Stimulated activated memory B cell treated with anti-CD40 and anti-IgM and Interleukin-4, amounts not matched to agents 10 μg/mL and 1 μg/mL and 100 μg/mL, for 72 hours (primary cell): ENCODE measurements around the gene MIER1.
"Not testable (repeated sequence)": the region's sequence is repeated elsewhere in the genome, so short reads cannot be mapped to it uniquely, and the experiment has no call there.

ENCODE experiments used
- ATAC-seq: fragments of 150-1000 bp; cut with Tn5 transposase; 2 replicates; pipeline ENCODE4 v1.10.0; 2021
- H3K27ac Mint-ChIP-seq: one replicate; pipeline ENCODE4 v1.8.0; 2022; ENCODE audit warnings: mild to moderate bottlenecking, mixed read lengths
- H3K27me3 Mint-ChIP-seq: one replicate; pipeline ENCODE4 v1.8.0; 2022; ENCODE audit warnings: mixed read lengths
- H3K36me3 Mint-ChIP-seq: one replicate; pipeline ENCODE4 v1.8.0; 2022; ENCODE audit warnings: mixed read lengths
- H3K4me1 Mint-ChIP-seq: one replicate; pipeline ENCODE4 v1.8.0; 2022; ENCODE audit warnings: mixed read lengths
- H3K4me3 Mint-ChIP-seq: one replicate; pipeline ENCODE4 v1.8.0; 2022; ENCODE audit warnings: mild to moderate bottlenecking, moderate library complexity, mixed read lengths
- H3K9me3 Mint-ChIP-seq: one replicate; pipeline ENCODE4 v1.8.0; 2022; ENCODE audit warnings: mixed read lengths

The MIER1 gene

DNA sequence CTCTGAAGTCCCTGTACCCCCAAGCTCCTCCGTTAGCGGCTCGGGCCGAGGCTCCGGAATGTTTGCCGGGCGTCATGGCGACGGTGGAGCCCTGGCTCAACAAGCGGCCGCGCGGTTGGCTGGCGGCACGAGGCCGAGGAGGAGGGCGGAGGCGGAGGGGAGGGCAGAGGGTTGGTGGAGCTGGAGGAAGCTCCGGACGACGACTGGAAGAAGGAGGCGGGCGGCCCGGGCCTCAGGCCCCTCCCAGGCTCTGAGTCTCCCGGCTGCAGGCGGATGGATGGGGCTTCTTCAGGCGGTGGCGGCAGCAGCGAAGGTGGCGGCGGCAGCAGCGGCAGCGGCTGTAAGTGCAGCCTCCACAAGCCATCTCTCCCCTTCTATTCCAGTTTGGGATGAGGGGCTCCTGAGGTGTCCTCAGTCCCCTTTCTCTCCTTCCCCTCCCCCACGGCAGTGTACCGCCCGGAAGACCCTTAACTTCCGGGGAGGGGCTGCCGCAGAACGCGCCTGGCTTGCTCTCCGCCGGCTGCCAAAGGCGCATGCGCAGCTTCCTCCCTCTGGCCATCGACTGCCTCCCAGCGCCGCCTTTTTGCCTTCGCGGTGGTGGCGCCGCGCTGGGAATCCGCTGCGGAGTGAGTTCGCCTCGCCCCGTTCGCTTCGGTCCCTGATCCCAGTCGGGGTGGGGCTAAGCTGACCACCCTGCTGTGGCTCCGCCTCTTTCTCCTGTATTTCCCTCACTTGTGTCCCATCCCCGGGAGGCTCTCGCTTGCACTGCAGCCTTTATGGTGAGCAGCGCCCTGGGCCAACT lies at the start of gene MIER1, which contains the start of gene DNAI4:
TSS of gene MIER1 (plus strand) at position 235 of the 802 bp plus-strand sequence. CDS start at position 274, 39 bp downstream.
TSS of gene DNAI4 (minus strand) at position 101 of the 802 bp plus-strand sequence. CDS start at position 76, 25 bp downstream.
- ATAC-seq: peak; percentile 98
- peaks cover 31% of the 10 kb centered on the region for H3K4me1 Mint-ChIP-seq
- no peaks in the 10 kb centered on the region for H3K9me3 Mint-ChIP-seq
- H3K4me3 Mint-ChIP-seq: peak within 1 kb of the TSS; percentile 90
- H3K27me3 Mint-ChIP-seq: no peaks in the 10 kb centered on the region
- peaks cover 5% of the 10 kb centered on the region for H3K36me3 Mint-ChIP-seq
- H3K27ac Mint-ChIP-seq: peak within 1 kb of the TSS; percentile 85

DNA sequence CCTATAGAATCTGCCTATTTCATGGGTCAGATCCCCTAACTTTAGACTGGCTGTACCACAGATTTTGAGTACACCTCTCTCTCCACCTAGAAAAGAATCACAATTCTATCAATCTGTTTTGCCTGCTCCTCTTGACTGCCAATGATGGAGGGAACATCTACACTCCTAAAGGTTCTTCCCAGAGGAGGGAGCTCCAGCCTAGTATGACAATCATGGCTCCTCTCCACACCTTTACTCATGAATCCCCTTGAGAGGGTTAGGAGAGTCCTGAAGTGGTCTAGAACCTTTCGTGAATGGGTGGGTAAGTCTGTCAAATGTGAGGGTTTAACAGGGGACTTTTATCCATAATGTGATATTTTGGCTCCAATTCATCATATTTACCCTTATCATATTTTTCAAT lies 48.1 kb upstream of the MIER1 start:
- H3K36me3 Mint-ChIP-seq: no peaks in the 10 kb centered on the region
- ATAC-seq: no peak
- H3K4me1 Mint-ChIP-seq: no peaks in the 10 kb centered on the region
- H3K9me3 Mint-ChIP-seq: peaks cover 8% of the 10 kb centered on the region
- H3K4me3 Mint-ChIP-seq: no peak overlapping the region
- H3K27me3 Mint-ChIP-seq: no peaks in the 10 kb centered on the region
- no peak overlapping the region for H3K27ac Mint-ChIP-seq

DNA sequence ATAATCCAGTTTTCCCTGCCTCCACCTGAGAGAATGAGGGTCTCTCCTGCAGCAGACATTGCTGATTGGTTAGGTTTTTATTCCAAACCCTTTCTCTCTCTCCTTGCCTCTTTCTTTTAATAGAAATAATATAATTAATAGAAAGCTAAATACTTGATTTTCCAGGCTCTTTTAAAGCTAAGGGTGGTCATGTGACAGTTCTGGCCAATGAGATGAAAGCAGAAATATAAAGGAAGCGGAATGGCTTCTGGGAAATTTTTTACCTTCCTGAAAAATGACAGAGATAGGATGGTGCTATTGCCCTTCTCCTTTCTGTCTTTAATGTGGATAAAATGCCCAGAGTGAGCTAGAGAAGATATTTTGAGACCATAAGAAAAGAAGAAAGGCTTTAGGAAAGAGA lies 35.8 kb upstream of the MIER1 start:
- Mint-ChIP-seq H3K4me1 (no peaks in the 10 kb centered on the region), H3K27me3 (no peaks in the 10 kb centered on the region), H3K27ac (no peak overlapping the region), H3K4me3 (no peak overlapping the region), H3K36me3 (no peaks in the 10 kb centered on the region), H3K9me3 (peaks cover 5% of the 10 kb centered on the region)
- no peak for ATAC-seq

DNA sequence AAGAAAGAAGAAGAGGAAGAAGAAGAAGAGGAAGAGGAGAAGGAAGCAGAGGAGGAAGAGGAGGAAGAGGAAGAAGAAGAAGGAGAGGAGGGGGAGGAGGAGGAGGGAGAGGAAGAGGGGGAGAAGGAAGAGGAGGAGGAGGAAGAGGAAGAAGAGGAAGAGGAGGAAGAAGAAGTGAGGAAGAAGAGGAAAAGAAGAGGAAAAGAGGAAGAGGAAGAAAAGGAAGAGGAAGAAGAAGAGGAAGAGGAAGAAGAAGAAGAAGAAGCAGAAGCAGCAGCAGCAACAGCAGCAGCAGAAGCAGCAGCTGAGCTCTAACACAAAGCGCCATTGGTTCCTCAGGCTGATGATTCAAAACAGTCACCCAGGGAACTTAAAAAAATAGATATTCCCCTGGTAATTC lies 34.2 kb upstream of the MIER1 start:
- Mint-ChIP-seq H3K36me3 (no peaks in the 10 kb centered on the region), H3K27ac (no peak overlapping the region), H3K4me3 (no peak overlapping the region), H3K27me3 (no peaks in the 10 kb centered on the region), H3K4me1 (no peaks in the 10 kb centered on the region), H3K9me3 (peaks cover 5% of the 10 kb centered on the region)
- no peak for ATAC-seq

DNA sequence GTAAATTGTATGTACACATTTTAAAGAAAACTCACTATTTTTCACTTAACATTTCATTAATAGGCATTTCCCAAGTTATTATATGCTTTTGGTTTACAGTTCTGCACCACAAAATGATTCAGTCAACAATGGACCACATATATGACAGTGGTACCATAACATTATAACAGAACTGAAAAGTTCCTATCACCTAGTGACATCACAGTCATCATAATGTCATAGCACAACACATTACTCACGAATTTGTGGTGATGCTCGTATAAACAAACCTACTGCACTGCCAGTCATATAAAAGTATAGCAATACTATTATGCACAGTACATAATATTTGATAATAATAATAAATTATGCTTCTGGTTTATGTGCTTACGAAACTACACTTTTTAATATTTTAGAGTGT lies 31.1 kb upstream of the MIER1 start:
- H3K27me3 Mint-ChIP-seq: peaks cover 11% of the 10 kb centered on the region
- peaks cover 5% of the 10 kb centered on the region for H3K9me3 Mint-ChIP-seq
- H3K4me3 Mint-ChIP-seq: no peak overlapping the region
- H3K4me1 Mint-ChIP-seq: no peaks in the 10 kb centered on the region
- ATAC-seq: no peak
- H3K36me3 Mint-ChIP-seq: no peaks in the 10 kb centered on the region
- no peak overlapping the region for H3K27ac Mint-ChIP-seq

DNA sequence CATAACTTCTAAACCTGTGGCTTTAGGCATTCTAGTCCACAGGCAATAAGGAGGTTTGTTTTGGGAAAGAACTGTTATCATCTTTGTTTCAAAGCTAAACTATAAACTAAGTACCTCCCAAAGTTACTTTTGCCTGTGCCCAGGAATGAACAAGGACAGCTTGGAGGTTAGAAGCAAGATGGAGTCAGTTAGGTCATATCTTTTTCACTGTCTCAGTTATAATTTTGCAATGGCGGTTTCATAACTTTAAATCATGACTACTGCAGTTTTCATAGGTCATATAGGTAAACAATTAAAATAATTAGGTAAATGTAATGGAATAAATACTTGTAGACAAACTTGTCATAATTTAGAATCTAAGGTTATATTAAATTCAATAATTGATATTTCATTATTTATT lies 9.6 kb upstream of the MIER1 start:
- H3K27me3 Mint-ChIP-seq, H3K27ac Mint-ChIP-seq, H3K4me3 Mint-ChIP-seq, H3K9me3 Mint-ChIP-seq, ATAC-seq, H3K4me1 Mint-ChIP-seq: not testable (repeated sequence)
- peaks cover 18% of the 10 kb centered on the region for H3K36me3 Mint-ChIP-seq

DNA sequence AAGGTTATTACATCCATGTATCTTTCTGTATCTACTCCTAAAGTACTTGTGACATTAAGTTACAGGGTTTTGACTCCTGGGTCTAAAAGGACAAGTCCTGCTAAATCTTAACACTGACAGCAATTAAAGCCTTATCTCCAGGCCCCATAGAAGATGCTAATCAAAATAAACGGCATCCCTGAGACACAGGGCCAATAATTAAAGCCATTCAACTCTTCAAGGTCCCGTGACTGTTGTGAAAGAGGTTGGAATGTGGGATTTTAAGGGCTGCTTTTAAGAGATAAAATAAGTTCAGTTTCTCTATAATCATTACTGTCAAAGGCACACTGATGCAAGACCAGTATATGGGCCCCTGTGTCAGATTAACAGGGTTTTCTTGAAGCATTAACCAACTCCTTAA lies 8.5 kb upstream of the MIER1 start:
- H3K4me1 Mint-ChIP-seq: peaks cover 6% of the 10 kb centered on the region
- no peak overlapping the region for H3K27ac Mint-ChIP-seq
- no peak overlapping the region for H3K4me3 Mint-ChIP-seq
- H3K36me3 Mint-ChIP-seq: peaks cover 23% of the 10 kb centered on the region
- no peaks in the 10 kb centered on the region for H3K9me3 Mint-ChIP-seq
- H3K27me3 Mint-ChIP-seq: no peaks in the 10 kb centered on the region
- ATAC-seq: no peak

DNA sequence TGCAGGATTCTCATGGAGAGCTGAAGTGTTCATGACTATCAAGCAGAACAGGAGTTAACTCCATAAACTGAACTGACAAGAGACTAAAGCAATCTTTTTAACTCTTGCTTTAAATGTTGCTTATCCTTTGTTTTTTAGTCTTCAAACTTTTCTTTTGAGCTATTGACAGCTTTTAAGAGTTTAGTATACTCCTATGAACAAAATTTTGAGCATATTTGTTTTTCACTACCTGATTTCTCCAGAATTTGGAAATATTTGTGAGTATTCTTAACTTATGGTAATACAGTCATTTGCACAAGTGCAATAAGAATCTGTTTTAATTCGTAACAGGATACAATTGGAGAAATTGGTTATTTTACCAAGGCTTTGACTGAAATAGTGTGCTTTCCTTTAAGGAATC lies 7.3 kb upstream of the MIER1 start:
- Mint-ChIP-seq H3K36me3 (peaks cover 23% of the 10 kb centered on the region), H3K4me3 (no peak overlapping the region), H3K9me3 (no peaks in the 10 kb centered on the region), H3K4me1 (peaks cover 10% of the 10 kb centered on the region), H3K27ac (no peak overlapping the region), H3K27me3 (no peaks in the 10 kb centered on the region)
- no peak for ATAC-seq

DNA sequence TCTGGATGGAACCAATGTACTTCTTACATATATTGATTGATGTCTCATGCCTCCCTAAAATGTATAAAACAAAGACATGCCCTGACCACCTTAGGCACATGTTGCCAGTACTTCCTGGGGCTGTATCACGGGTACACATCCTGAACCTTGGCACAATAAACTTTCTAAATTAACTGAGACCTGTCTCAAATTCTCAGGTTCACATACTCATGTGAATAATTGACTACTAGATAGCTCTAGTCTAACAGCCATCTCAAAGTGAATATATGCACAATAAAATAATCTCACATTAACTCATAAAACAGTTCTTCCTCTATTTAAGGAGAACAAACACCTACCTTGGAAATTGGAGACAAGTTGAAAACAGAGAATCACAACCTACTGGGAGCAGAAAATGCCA lies 5.7 kb upstream of the MIER1 start:
- H3K9me3 Mint-ChIP-seq: no peaks in the 10 kb centered on the region
- H3K27ac Mint-ChIP-seq: no peak overlapping the region
- no peak overlapping the region for H3K4me3 Mint-ChIP-seq
- no peak for ATAC-seq
- no peaks in the 10 kb centered on the region for H3K27me3 Mint-ChIP-seq
- H3K4me1 Mint-ChIP-seq: peaks cover 20% of the 10 kb centered on the region
- H3K36me3 Mint-ChIP-seq: peaks cover 23% of the 10 kb centered on the region

DNA sequence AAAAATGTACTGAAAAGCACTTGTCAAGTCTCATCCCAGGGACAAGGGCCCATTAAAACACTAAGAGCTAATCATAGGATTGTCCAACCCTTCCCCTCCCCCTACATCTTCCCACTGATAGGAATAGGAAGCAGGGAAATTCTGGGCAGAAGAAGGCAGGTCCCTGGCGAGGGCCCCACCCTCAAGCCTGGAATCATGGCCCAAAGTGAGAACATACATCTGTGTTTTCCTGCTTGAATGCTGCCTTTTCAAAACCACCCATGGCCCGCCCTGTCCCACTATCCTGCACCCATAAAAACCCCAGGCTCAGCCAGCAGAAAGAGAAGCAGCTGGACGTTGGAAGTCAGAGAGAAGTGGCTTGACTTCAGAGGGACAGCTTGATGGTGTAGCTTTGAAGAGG lies 5.0 kb upstream of the MIER1 start:
- no peak for ATAC-seq
- no peaks in the 10 kb centered on the region for H3K9me3 Mint-ChIP-seq
- no peak overlapping the region for H3K4me3 Mint-ChIP-seq
- peaks cover 23% of the 10 kb centered on the region for H3K36me3 Mint-ChIP-seq
- H3K4me1 Mint-ChIP-seq: peaks cover 20% of the 10 kb centered on the region
- H3K27ac Mint-ChIP-seq: no peak overlapping the region
- no peaks in the 10 kb centered on the region for H3K27me3 Mint-ChIP-seq

DNA sequence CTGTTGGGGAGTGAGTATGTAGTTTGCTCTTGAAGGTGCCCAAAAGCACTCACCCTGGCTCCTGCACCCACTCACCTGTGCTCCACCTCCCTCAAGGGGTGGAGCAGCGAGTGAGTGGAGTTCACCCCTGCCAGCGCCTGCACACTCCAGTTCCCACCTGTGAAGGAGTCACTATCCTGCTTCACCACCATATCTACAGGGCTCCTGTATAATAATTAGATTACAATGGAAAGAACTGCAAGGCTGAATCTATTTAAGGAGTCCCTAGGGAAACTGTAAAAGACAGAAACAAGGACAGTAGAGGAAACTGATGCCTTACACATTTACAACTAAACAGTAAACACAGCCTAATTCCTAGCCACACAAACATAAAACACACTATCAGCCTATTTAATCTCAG lies 4.2 kb upstream of the MIER1 start:
- H3K27ac Mint-ChIP-seq: no peak overlapping the region
- H3K4me1 Mint-ChIP-seq: peaks cover 20% of the 10 kb centered on the region
- no peaks in the 10 kb centered on the region for H3K27me3 Mint-ChIP-seq

DNA sequence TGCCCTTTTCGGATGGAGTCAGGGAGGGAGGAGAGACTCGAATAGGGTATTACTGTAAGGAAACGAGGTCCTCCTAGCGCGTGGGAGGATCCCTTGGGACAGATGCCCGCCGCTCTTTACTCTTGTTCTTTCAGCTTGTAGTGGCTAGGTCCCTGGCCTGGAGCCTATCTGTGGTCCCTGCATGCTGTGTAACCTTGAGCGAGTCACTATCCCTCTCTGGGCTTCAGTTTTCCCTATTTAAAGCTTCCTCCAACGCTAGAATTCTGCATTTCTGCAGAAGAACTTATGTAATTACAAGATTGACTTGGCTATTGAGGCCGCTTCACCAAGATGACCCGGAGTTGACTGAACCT lies 744 bp downstream of the MIER1 start:
- peaks cover 32% of the 10 kb centered on the region for H3K4me1 Mint-ChIP-seq
- peak overlapping the region; percentile 85 for H3K27ac Mint-ChIP-seq
- no peaks in the 10 kb centered on the region for H3K27me3 Mint-ChIP-seq

More for the DNA sequence above, 4.2 kb upstream of the MIER1 start:
- H3K9me3 Mint-ChIP-seq: no peaks in the 10 kb centered on the region
- no peak for ATAC-seq
- H3K4me3 Mint-ChIP-seq: no peak overlapping the region
- peaks cover 23% of the 10 kb centered on the region for H3K36me3 Mint-ChIP-seq

DNA sequence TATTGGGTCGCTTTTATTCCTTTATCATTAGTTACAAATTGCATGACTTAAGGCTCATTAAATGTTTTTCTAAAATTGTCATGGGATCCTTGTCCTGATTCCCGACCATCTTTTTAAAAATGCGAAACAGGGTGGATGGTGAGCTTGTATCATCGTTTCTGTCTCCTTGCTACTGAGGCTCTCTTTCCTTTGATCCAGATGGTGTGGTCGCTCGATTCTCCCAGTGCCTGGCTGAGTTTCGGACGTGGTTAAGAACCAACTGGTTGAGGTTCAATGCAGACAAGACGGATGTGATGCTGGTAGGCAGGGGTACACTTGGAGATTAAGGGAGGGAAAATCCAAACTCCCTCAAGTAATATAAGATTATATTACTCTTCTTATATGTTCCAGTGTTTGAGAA lies 1.2 kb downstream of the MIER1 start:
- no peaks in the 10 kb centered on the region for H3K9me3 Mint-ChIP-seq

More for the DNA sequence above, 744 bp downstream of the MIER1 start:
- H3K4me3 Mint-ChIP-seq: peak overlapping the region; percentile 90
- peaks cover 5% of the 10 kb centered on the region for H3K36me3 Mint-ChIP-seq
- no peaks in the 10 kb centered on the region for H3K9me3 Mint-ChIP-seq
- ATAC-seq: no peak

DNA sequence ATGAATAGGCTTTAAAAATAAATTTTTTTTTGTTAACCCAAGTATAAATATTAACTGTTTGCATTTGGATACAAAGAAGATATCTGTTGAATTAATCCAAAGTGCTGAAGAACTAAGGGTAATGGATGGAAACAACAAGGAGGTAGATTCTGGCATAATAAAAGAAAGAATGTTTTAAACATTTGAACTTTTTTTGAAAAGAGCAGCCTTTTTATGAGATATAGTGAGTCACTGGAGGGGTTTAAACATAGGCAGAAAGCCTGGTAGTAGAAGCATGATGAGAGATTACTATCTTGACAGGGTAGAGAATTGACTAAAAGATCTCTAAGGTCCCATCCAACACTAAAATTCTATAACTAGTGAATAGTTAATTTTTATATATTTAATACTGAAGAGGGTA lies 2.7 kb downstream of the MIER1 start:
- H3K27me3 Mint-ChIP-seq: no peaks in the 10 kb centered on the region
- H3K4me1 Mint-ChIP-seq: peaks cover 39% of the 10 kb centered on the region
- no peaks in the 10 kb centered on the region for H3K9me3 Mint-ChIP-seq
- H3K4me3 Mint-ChIP-seq: no peak overlapping the region
- no peak for ATAC-seq
- H3K27ac Mint-ChIP-seq: no peak overlapping the region
- H3K36me3 Mint-ChIP-seq: no peaks in the 10 kb centered on the region

More for the DNA sequence above, 1.2 kb downstream of the MIER1 start:
- Mint-ChIP-seq H3K4me1 (peaks cover 31% of the 10 kb centered on the region), H3K36me3 (peaks cover 3% of the 10 kb centered on the region), H3K27me3 (no peaks in the 10 kb centered on the region), H3K4me3 (peak overlapping the region; percentile 90), H3K27ac (peak overlapping the region; percentile 85)
- ATAC-seq: no peak

DNA sequence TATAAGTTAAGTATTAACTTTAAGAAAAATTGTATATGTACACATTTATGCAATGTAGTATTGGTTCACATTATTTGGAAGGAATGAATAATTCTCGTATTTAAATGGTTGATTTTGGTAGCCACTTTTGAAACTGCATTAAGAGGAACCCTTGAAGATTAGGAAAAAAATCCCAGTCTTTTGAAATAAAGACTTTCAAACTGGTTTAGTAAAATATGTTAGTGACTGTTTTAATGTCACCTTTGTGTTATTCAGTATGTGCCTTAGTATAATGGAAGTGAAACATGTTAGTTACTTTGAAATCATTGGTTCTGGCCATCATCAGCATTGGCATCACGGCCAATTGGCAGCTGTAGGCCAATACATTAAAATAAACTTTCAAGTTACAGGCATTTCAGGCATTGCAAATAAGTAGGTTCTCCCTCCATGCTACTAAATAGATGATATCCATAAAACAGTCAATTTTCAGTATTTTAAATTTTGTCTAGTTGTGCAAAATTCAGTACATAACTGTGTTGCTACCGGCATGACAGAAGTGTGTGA lies 4.4 kb downstream of the MIER1 start:
- peak overlapping the region; percentile 92 for H3K27ac Mint-ChIP-seq
- no peaks in the 10 kb centered on the region for H3K36me3 Mint-ChIP-seq
- ATAC-seq: no peak
- peaks cover 46% of the 10 kb centered on the region for H3K4me1 Mint-ChIP-seq
- H3K4me3 Mint-ChIP-seq: peak overlapping the region; percentile 90
- no peaks in the 10 kb centered on the region for H3K9me3 Mint-ChIP-seq
- H3K27me3 Mint-ChIP-seq: no peaks in the 10 kb centered on the region

DNA sequence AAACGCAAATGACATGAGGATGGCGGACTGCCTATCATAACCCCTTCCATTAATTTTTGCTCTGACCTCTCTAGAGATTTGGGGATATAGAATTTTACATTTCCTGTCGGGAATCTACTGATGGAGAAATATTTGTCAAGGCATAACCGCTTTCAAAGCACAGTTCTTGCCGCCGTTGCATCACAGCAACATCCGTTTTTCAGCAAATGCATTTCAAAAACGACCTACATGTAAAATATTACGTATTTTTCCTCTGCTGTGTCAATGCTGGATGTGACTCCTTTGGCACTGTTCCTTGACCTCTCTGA lies 4.9 kb downstream of the MIER1 start:
- Mint-ChIP-seq H3K36me3 (no peaks in the 10 kb centered on the region), H3K27ac (peak overlapping the region; percentile 92), H3K27me3 (no peaks in the 10 kb centered on the region), H3K9me3 (no peaks in the 10 kb centered on the region), H3K4me1 (peaks cover 50% of the 10 kb centered on the region), H3K4me3 (peak overlapping the region; percentile 90)
- no peak for ATAC-seq
